Activated CD8-positive, alpha-beta memory T cell treated with anti-CD3 and anti-CD28 coated beads, Interleukin-2, amount 50 U/mL, for 4 hours (primary cell): ENCODE measurements around the gene ZNF512B.
"Not testable (repeated sequence)": the region's sequence is repeated elsewhere in the genome, so short reads cannot be mapped to it uniquely, and the experiment has no call there.

Experiments
- DNase-seq: peaks from one replicate; pipeline ENCODE4 v3.0.0-alpha.2; 2020

Gene ZNF512B

GRCh38 chr20:63969838-63970713 is at the start of gene ZNF512B:
ZNF512B (minus strand) TSS chr20:63969930; CDS start chr20:63967950, 1,980 bp downstream.
- peak; percentile 62 for DNase-seq

GRCh38 chr20:64015635-64016034 is 45.9 kb upstream of the ZNF512B start:
- no peak for DNase-seq

- not testable (repeated sequence) for DNase-seq
Observed at GRCh38 chr20:64012385-64013154, 42.8 kb upstream of the ZNF512B start.

GRCh38 chr20:64011366-64011779 is 41.6 kb upstream of the ZNF512B start:
- DNase-seq: no peak

GRCh38 chr20:64010711-64011237 is 41.0 kb upstream of the ZNF512B start:
- no peak for DNase-seq

- DNase-seq: no peak
Observed at GRCh38 chr20:64009811-64010387, 40.2 kb upstream of the ZNF512B start.

- DNase-seq: no peak
Observed at GRCh38 chr20:64006902-64007301, 37.2 kb upstream of the ZNF512B start.

GRCh38 chr20:64006490-64006889 is 36.8 kb upstream of the ZNF512B start:
- DNase-seq: no peak

GRCh38 chr20:64005394-64005793 is 35.7 kb upstream of the ZNF512B start:
- no peak for DNase-seq

- DNase-seq: no peak
Observed at GRCh38 chr20:64003960-64004725, 34.4 kb upstream of the ZNF512B start.

- no peak for DNase-seq
Observed at GRCh38 chr20:64001607-64002011, 31.9 kb upstream of the ZNF512B start.

- DNase-seq: no peak
Observed at GRCh38 chr20:64000906-64001305, 31.2 kb upstream of the ZNF512B start.

GRCh38 chr20:63982937-63983336 is 13.2 kb upstream of the ZNF512B start:
- no peak for DNase-seq

- DNase-seq: peak; percentile 95
Observed at GRCh38 chr20:63980806-63981728, 11.3 kb upstream of the ZNF512B start, which contains the start of gene PRPF6. PRPF6 (plus strand) TSS chr20:63981132; CDS start chr20:63981246, 114 bp downstream.

- DNase-seq: no peak
Observed at GRCh38 chr20:63980317-63980805, 10.6 kb upstream of the ZNF512B start.

- DNase-seq: peak; percentile 82
Observed at GRCh38 chr20:63979557-63980316, 10.0 kb upstream of the ZNF512B start, which contains the start of gene SAMD10. SAMD10 (minus strand) TSS chr20:63979642; CDS start chr20:63979467, 175 bp downstream.

- no peak for DNase-seq
Observed at GRCh38 chr20:63979229-63979556, 9.5 kb upstream of the ZNF512B start.

GRCh38 chr20:63978319-63979228 is 8.8 kb upstream of the ZNF512B start:
- no peak for DNase-seq

- peak; percentile 60 for DNase-seq
Observed at GRCh38 chr20:63977739-63978276, 8.1 kb upstream of the ZNF512B start.
